Brain microvascular endothelial cell (primary cell): Measurements from ENCODE around the gene ADGRG3.

ENCODE experiments used
- DNase-seq: peaks from one replicate; pipeline ENCODE4 v3.0.0-alpha.2; 2020
- H3K27ac ChIP-seq: fragments of 250-450 bp; sonication (Bioruptor Pico); 2 replicates; pipeline ENCODE4 v1.5.1; 2020; ENCODE audit warnings: mild to moderate bottlenecking, moderate library complexity
- H3K27me3 ChIP-seq: fragments of 250-450 bp; sonication (Bioruptor Pico); replicated peaks from 2 replicates; pipeline ENCODE4 v1.5.1; 2020; ENCODE audit warnings: mild to moderate bottlenecking
- H3K36me3 ChIP-seq: fragments of 250-450 bp; sonication (Bioruptor Pico); replicated peaks from 2 replicates; pipeline ENCODE4 v1.5.1; 2020; ENCODE audit warnings: mild to moderate bottlenecking
- H3K4me3 ChIP-seq: 2 replicates; pipeline ENCODE4 v1.5.1; 2011; ENCODE audit warnings: low read depth, mild to moderate bottlenecking, control low read depth, low read length, moderate library complexity
- in situ Hi-C: cut with HindIII; loops from 2 replicates; pipeline ENCODE4 v1.10.0; 2017; ENCODE audit warnings: low sequenced_read_pairs, low pct_ligation_motif_present
- TF ChIP-seq, protein P1 (sequence below): IDR thresholded peaks from 2 replicates; pipeline ENCODE4 v1.5.1; 2011; ENCODE audit warnings: low read depth, mild to moderate bottlenecking, moderate library complexity, low read length, control low read depth, inconsistent platforms; ENCODE audit errors: missing control alignments

ADGRG3 gene, protein sequence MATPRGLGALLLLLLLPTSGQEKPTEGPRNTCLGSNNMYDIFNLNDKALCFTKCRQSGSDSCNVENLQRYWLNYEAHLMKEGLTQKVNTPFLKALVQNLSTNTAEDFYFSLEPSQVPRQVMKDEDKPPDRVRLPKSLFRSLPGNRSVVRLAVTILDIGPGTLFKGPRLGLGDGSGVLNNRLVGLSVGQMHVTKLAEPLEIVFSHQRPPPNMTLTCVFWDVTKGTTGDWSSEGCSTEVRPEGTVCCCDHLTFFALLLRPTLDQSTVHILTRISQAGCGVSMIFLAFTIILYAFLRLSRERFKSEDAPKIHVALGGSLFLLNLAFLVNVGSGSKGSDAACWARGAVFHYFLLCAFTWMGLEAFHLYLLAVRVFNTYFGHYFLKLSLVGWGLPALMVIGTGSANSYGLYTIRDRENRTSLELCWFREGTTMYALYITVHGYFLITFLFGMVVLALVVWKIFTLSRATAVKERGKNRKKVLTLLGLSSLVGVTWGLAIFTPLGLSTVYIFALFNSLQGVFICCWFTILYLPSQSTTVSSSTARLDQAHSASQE

DNA sequence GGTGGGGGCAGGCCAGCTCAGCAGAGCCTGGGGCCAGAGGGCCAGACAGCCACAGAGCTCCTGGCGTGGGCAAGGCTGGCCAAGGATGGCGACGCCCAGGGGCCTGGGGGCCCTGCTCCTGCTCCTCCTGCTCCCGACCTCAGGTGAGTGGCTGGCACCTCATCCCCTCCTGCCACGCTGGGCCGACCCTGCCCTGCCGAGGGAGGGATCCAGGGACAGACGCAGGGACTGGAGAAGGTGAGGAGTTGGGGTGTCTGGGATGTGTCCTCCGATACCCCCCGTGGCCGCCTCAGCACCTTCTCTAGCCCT, at the start of gene ADGRG3:
Gene ADGRG3 (plus strand): TSS at position 44 of the 309 bp plus-strand sequence. CDS start 42 bp downstream, at position 86.
- in situ Hi-C loops = no loop called here
- Histone ChIP-seq H3K4me3 (no peak within 1 kb of the TSS), H3K27me3 (peaks cover 6% of the 10 kb centered on the region), H3K36me3 (no peaks in the 10 kb centered on the region), H3K27ac (no peak within 1 kb of the TSS)
- TF ChIP-seq, protein P1, sequence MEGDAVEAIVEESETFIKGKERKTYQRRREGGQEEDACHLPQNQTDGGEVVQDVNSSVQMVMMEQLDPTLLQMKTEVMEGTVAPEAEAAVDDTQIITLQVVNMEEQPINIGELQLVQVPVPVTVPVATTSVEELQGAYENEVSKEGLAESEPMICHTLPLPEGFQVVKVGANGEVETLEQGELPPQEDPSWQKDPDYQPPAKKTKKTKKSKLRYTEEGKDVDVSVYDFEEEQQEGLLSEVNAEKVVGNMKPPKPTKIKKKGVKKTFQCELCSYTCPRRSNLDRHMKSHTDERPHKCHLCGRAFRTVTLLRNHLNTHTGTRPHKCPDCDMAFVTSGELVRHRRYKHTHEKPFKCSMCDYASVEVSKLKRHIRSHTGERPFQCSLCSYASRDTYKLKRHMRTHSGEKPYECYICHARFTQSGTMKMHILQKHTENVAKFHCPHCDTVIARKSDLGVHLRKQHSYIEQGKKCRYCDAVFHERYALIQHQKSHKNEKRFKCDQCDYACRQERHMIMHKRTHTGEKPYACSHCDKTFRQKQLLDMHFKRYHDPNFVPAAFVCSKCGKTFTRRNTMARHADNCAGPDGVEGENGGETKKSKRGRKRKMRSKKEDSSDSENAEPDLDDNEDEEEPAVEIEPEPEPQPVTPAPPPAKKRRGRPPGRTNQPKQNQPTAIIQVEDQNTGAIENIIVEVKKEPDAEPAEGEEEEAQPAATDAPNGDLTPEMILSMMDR = no peak
- no peak for DNase-seq

GRCh38 chr16:57619133-57619605, 48.9 kb upstream of the ADGRG3 start:
- H3K27me3 ChIP-seq = no peaks in the 10 kb centered on the region
- H3K4me3 ChIP-seq = no peak overlapping the region
- no peak for DNase-seq
- no peak overlapping the region for H3K27ac ChIP-seq
- TF ChIP-seq, protein P1 = no peak
- H3K36me3 ChIP-seq = no peaks in the 10 kb centered on the region
- in situ Hi-C loops = no loop called here

GRCh38 chr16:57619606-57620334, 48.3 kb upstream of the ADGRG3 start:
- H3K27me3 ChIP-seq = no peaks in the 10 kb centered on the region
- TF ChIP-seq, protein P1 = no peak
- no peak overlapping the region for H3K27ac ChIP-seq
- no peaks in the 10 kb centered on the region for H3K36me3 ChIP-seq
- H3K4me3 ChIP-seq = no peak overlapping the region
- in situ Hi-C loops = no loop called here
- no peak for DNase-seq

GRCh38 chr16:57620335-57621231, 47.5 kb upstream of the ADGRG3 start:
- H3K36me3 ChIP-seq = no peaks in the 10 kb centered on the region
- no peak for DNase-seq
- no peak overlapping the region for H3K27ac ChIP-seq
- no peaks in the 10 kb centered on the region for H3K27me3 ChIP-seq
- in situ Hi-C loops = no loop called here
- TF ChIP-seq, protein P1 = no peak
- H3K4me3 ChIP-seq = no peak overlapping the region

- Histone ChIP-seq H3K36me3 (no peaks in the 10 kb centered on the region), H3K27ac (no peak overlapping the region), H3K27me3 (no peaks in the 10 kb centered on the region), H3K4me3 (no peak overlapping the region)
- no peak for DNase-seq
- in situ Hi-C loops = no loop called here
- TF ChIP-seq, protein P1 = no peak
These were observed 46.4 kb upstream of the ADGRG3 start for GRCh38 chr16:57621521-57622271.
